ENCODE data around the gene GATB. TPM values are rescaled to one million over a fixed set of nuclear protein-coding genes. Genes with fewer than 3 reads are reported as not detected.

The GATB gene
- total RNA-seq, 3 donors from 2014 or later, result 15.6 to 20.2 (median 17.2) TPM

DNA sequence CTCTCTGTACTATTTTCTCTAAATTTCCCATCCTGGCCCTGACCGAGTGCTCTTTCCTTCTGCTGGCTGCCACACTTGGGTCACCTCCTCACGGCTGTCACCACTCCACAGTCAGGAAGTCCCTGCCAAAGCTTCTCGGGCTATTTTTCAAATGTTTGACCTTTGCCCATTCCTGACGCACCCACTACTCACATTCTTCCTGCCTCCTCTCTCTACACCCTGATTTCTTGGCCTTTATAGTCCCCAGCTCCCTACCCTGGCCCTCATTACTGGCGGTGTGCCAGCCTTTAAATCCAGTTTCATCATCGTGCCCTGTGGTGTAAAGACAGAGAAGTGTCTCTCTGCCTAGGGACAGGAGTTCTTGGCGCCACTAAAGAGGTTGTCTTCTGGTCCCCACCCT, 46.4 kb upstream of the GATB start:
- Histone ChIP-seq H3K4me3 (no peak overlapping the region), H3K36me3 (ENCODE audit: low read depth) (no peaks in the 10 kb centered on the region), H3K9me3 (no peaks in the 10 kb centered on the region), H3K4me1 (ENCODE audit: low read depth) (no peaks in the 10 kb centered on the region)
- TF ChIP-seq, protein P1, sequence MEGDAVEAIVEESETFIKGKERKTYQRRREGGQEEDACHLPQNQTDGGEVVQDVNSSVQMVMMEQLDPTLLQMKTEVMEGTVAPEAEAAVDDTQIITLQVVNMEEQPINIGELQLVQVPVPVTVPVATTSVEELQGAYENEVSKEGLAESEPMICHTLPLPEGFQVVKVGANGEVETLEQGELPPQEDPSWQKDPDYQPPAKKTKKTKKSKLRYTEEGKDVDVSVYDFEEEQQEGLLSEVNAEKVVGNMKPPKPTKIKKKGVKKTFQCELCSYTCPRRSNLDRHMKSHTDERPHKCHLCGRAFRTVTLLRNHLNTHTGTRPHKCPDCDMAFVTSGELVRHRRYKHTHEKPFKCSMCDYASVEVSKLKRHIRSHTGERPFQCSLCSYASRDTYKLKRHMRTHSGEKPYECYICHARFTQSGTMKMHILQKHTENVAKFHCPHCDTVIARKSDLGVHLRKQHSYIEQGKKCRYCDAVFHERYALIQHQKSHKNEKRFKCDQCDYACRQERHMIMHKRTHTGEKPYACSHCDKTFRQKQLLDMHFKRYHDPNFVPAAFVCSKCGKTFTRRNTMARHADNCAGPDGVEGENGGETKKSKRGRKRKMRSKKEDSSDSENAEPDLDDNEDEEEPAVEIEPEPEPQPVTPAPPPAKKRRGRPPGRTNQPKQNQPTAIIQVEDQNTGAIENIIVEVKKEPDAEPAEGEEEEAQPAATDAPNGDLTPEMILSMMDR (IDR thresholded peaks at IDR 0.05), result no peak
- intact Hi-C loops (cut with DNase I, micrococcal nuclease), result no loop called here
- peak in 2 of 3 donors; percentile 28 to 29 for DNase-seq
- peak; percentile 74 for ATAC-seq

- H3K36me3 ChIP-seq (ENCODE audit: low read depth), result no peaks in the 10 kb centered on the region
- intact Hi-C loops (cut with DNase I, micrococcal nuclease), result no loop called here
- H3K4me3 ChIP-seq, result no peak overlapping the region
- TF ChIP-seq, protein P1 (IDR thresholded peaks at IDR 0.05), result no peak
- no peak for ATAC-seq
- no peaks in the 10 kb centered on the region for H3K4me1 ChIP-seq (ENCODE audit: low read depth)
- no peaks in the 10 kb centered on the region for H3K9me3 ChIP-seq
- no peak for DNase-seq
Observed at GRCh38 chr4:151806511-151806927, 45.7 kb upstream of the GATB start.

DNA sequence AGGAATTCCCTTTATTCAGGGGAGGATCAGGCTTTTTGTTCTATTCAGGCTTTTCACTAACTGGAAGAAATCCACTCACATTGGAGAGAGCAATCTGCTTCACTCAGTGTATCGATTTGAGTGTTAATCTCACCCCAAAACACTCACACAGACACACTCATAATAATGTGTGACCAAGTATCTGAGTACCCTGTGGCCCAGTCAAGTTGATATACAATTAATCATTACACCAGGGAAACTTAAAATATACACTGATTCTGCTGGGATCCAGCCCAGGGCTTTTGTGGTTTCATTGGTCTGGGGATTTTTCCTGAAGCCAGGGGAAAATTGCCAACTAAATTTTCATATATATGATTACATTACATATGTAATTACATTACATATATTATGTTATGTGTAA, 44.0 kb upstream of the GATB start:
- Histone ChIP-seq H3K4me1 (ENCODE audit: low read depth) (no peaks in the 10 kb centered on the region), H3K4me3 (no peak overlapping the region), H3K9me3 (no peaks in the 10 kb centered on the region), H3K36me3 (ENCODE audit: low read depth) (no peaks in the 10 kb centered on the region)
- ATAC-seq, result no peak
- TF ChIP-seq, protein P1 (IDR thresholded peaks at IDR 0.05), result no peak
- DNase-seq, result no peak
- intact Hi-C loops (cut with DNase I, micrococcal nuclease), result no loop called here

DNA sequence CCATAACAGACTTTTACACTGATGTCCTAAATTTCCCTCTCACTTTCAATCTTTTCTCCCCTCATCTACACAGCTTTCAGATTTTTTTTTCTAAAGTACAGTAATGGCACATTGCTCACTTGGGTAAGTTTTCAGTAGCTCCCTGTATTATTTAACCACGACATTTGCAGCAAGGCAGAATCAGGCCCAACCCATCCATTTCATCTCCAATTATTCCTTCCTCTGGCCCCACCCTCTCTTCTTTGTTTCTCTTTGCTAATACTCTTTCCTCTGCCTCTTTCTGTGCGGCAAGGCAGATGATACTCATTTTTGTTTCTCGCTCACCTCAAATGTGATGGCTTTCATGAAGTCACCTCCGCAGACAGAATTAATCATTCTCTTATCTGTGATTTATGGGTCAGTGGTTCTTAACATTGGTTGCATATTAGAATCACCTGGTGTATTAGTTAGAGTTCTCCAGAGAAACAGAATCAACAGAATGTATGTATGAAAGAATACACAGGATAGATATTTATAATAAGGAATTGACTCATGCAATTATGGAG, 43.4 kb upstream of the GATB start:
- no peak for DNase-seq
- ATAC-seq, result no peak
- Histone ChIP-seq H3K4me1 (ENCODE audit: low read depth) (peaks cover 5% of the 10 kb centered on the region), H3K4me3 (no peak overlapping the region), H3K36me3 (ENCODE audit: low read depth) (no peaks in the 10 kb centered on the region), H3K9me3 (no peaks in the 10 kb centered on the region)
- TF ChIP-seq, protein P1 (IDR thresholded peaks at IDR 0.05), result no peak
- intact Hi-C loops (cut with DNase I, micrococcal nuclease), result no loop called here

DNA sequence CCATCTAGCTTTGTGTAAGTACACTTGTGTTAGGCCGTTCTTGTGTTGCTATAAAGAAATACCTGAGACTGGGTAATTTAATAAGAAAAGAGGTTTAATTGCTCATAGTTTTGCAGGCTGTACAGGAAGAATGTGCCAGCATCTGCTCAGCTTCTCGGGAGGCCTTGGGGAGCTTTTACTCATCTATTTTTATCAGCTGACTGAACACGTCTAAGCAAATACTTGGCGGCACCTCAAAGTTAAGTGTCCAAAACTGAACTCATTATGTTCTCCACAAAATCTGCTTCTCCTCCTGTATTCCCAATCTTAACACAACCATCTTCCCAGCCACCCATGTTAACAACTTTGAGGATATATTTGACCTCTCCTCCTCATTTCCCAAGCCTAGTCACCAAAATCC, 42.4 kb upstream of the GATB start:
- intact Hi-C loops (cut with DNase I, micrococcal nuclease), result no loop called here
- TF ChIP-seq, protein P1 (IDR thresholded peaks at IDR 0.05), result no peak
- H3K36me3 ChIP-seq (ENCODE audit: low read depth), result no peaks in the 10 kb centered on the region
- no peaks in the 10 kb centered on the region for H3K9me3 ChIP-seq
- ATAC-seq (no peak), DNase-seq (no peak)
- H3K4me3 ChIP-seq, result no peak overlapping the region
- peaks cover 7% of the 10 kb centered on the region for H3K4me1 ChIP-seq (ENCODE audit: low read depth)
